Transverse colon (tissue), 4 donors: Measurements from ENCODE around the gene SLC36A3. TPM values are rescaled to one million over a fixed set of nuclear protein-coding genes. Genes with fewer than 3 reads are reported as not detected.

Experiments used
- DNase-seq: peaks from one replicate; pipeline ENCODE4 v3.0.0-alpha.2; 2019
- H3K27ac ChIP-seq, 4 donors: fragments of 200-600 bp; sonication (generic); 2 replicates each; pipeline ENCODE4 v1.5.1; 2016 to 2018; ENCODE audit warnings: inconsistent platforms in 4 of 4
- H3K27me3 ChIP-seq: fragments of 200-600 bp; sonication (generic); 2 replicates; pipeline ENCODE4 v1.5.1; 2017; ENCODE audit warnings: inconsistent platforms
- H3K36me3 ChIP-seq, 4 donors: fragments of 200-600 bp; sonication (generic); 2 replicates each; pipeline ENCODE4 v1.5.1; 2017 to 2019; ENCODE audit warnings: inconsistent platforms in 4 of 4
- H3K4me1 ChIP-seq, 4 donors: fragments of 200-600 bp; sonication (generic); 2 replicates each; pipeline ENCODE4 v1.5.1; 2017 to 2020; ENCODE audit warnings: inconsistent platforms in 4 of 4
- H3K4me3 ChIP-seq, 4 donors: fragments of 200-600 bp; sonication (generic); 1 replicate in 1 of 4; 2 replicates in 3 of 4; pipeline versions ENCODE4 v1.5.1 to v1.6.1; 2017 to 2019; ENCODE audit warnings: inconsistent platforms in 4 of 4
- H3K9me3 ChIP-seq, 2 donors: fragments of 200-600 bp; sonication (generic); 2 replicates each; pipeline ENCODE4 v1.5.1; 2017 to 2019; ENCODE audit warnings: inconsistent platforms in 2 of 2
- EP300 ChIP-seq: sonication (generic); formaldehyde crosslinking; IDR thresholded peaks from one replicate; pipeline ENCODE4 v1.6.1; 2017; ENCODE audit warnings: antibody characterized with exemption, low read depth
- POLR2A ChIP-seq: fragments of 450-650 bp; IDR thresholded peaks from one replicate; pipeline ENCODE4 v1.6.1; 2016; ENCODE audit warnings: antibody characterized with exemption, mild to moderate bottlenecking, moderate library complexity
- POLR2AphosphoS5 ChIP-seq, 3 donors: sonication (generic); formaldehyde crosslinking; IDR thresholded peaks; one replicate each; pipeline ENCODE4 v1.6.1; 2016; ENCODE audit warnings: antibody characterized with exemption in 3 of 3
- WGBS, 2 donors: methylation state at CpG; one replicate each; pipeline ENCODE4 v1.1.5; 2018; ENCODE audit warnings: low coverage in 1 of 2; 5-methylcytosine and 5-hydroxymethylcytosine counted together
- in situ Hi-C, 4 donors: fragments of 200-750 bp; cut with MboI; loops; one replicate each; pipeline versions ENCODE4 v1.15.0 to v1.15.1; 2017; ENCODE audit warnings: low sequenced_read_pairs in 3 of 4, low pct_ligation_motif_present in 1 of 4, low pct_unique_long_range_greater_than_20kb in 1 of 4
- intact Hi-C: fragments of 100-400 bp; cut with DNase I; formaldehyde crosslinking; loops from one replicate; pipeline ENCODE4 v1.15.1; 2023; ENCODE audit warnings: low total_unique reads
- total RNA-seq, 4 donors: library from RNA; depleted of rRNA; stranded (reverse); fragments of >200 nt; gene quantifications; one replicate each; pipeline ENCODE4 v1.1.0, GENCODE V29; 2016
- TF ChIP-seq, protein P1 (sequence below), 5 experiments: fragments of 200-600 bp in 3 of 5; fragments of 450-650 bp in 2 of 5; sonication (generic) in 3 of 5; IDR thresholded peaks; 1 replicate in 2 of 5; 2 replicates in 3 of 5; pipeline ENCODE4 v1.5.1; 2016 to 2017; ENCODE audit warnings: antibody characterized with exemption in 5 of 5, inconsistent platforms in 3 of 5, mild to moderate bottlenecking in 2 of 5, moderate library complexity in 1 of 5

Gene SLC36A3
- total RNA-seq, 4 donors from 2014 or later = not detected

- Histone ChIP-seq H3K9me3 (no peaks in the 10 kb centered on the region), H3K27ac (no peak overlapping the region), H3K36me3 (no peaks in the 10 kb centered on the region), H3K27me3 (peaks cover 16% of the 10 kb centered on the region), H3K4me3 (no peak overlapping the region), H3K4me1 (no peaks in the 10 kb centered on the region)
- WGBS, 2 donors = 42 to 53% methylated on average over 3 to 11 of the region's 11 CpGs
- TF ChIP-seq, protein P1, sequence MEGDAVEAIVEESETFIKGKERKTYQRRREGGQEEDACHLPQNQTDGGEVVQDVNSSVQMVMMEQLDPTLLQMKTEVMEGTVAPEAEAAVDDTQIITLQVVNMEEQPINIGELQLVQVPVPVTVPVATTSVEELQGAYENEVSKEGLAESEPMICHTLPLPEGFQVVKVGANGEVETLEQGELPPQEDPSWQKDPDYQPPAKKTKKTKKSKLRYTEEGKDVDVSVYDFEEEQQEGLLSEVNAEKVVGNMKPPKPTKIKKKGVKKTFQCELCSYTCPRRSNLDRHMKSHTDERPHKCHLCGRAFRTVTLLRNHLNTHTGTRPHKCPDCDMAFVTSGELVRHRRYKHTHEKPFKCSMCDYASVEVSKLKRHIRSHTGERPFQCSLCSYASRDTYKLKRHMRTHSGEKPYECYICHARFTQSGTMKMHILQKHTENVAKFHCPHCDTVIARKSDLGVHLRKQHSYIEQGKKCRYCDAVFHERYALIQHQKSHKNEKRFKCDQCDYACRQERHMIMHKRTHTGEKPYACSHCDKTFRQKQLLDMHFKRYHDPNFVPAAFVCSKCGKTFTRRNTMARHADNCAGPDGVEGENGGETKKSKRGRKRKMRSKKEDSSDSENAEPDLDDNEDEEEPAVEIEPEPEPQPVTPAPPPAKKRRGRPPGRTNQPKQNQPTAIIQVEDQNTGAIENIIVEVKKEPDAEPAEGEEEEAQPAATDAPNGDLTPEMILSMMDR (IDR thresholded peaks at IDR 0.05) = no peak
- TF ChIP-seq EP300 (no peak), POLR2AphosphoS5 (IDR thresholded peaks at IDR 0.05) (no peak), POLR2A (no peak)
- DNase-seq = no peak
- in situ Hi-C loops = no loop called here
- intact Hi-C loops = no loop called here
Measured at GRCh38 chr5:151345187-151345807, 41.7 kb upstream of the SLC36A3 start.

DNA sequence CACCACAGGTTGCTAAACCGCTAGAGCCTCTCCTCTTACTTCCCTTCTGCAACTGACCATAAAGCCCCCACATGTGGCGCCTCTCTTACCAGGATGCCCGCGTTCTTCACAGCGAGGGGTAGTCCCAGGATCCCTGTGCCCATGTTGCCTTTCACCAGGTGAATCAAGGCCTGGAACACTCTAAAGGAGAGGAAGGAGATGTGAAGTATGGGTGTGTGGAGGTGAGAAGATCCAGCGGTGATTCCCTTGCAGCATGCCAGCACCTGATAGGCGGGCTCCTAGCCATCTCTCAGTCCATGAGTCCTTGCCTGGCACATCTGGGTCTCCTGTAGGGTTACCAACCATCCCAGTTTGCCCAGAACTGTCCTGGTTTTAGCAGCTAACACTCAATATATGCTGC, 40.5 kb upstream of the SLC36A3 start:
- H3K36me3 ChIP-seq = no peaks in the 10 kb centered on the region
- 93% methylated on average over 7 of the region's 7 CpGs; no CpG with 5 or more reads in 1 of the 2 donors for WGBS, 2 donors
- no peak overlapping the region for H3K27ac ChIP-seq
- intact Hi-C loops = loop anchor here (5.0 kb wide), 1 partner anchor 1232 kb away; no protein-coding TSS in a partner anchor
- H3K4me1 ChIP-seq = no peaks in the 10 kb centered on the region
- DNase-seq = no peak
- in situ Hi-C loops = no loop called here
- H3K27me3 ChIP-seq = peaks cover 16% of the 10 kb centered on the region
- no peak overlapping the region for H3K4me3 ChIP-seq
- no peaks in the 10 kb centered on the region for H3K9me3 ChIP-seq
- TF ChIP-seq POLR2A = no peak
- TF ChIP-seq EP300 = no peak
- TF ChIP-seq POLR2AphosphoS5 (IDR thresholded peaks at IDR 0.05) = no peak
- TF ChIP-seq, protein P1 (IDR thresholded peaks at IDR 0.05) = no peak

DNA sequence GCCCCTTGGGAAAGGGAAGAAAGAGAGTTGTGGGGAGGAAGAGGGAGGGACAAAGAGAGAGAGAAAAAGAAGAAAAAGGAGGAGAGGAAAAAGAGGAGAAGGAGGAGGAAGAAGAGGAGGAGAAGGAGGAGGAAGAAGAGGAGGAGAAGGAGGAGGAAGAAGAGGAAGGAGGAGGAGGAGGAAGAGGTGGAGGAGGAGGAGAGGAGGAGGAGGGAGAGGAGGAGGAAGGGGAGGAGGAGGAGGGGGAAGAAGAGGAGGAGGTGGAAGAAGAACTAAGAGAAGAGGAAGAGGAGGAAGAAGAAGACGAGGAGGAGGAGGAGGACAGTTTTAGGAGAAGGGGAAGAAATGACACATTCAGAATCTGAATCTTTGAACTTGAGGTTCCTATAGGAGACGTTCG, 36.4 kb upstream of the SLC36A3 start:
- no peak for TF ChIP-seq POLR2A
- TF ChIP-seq EP300 = no peak
- no peak for TF ChIP-seq POLR2AphosphoS5 (IDR thresholded peaks at IDR 0.05)
- TF ChIP-seq, protein P1 (IDR thresholded peaks at IDR 0.05) = no peak

DNA sequence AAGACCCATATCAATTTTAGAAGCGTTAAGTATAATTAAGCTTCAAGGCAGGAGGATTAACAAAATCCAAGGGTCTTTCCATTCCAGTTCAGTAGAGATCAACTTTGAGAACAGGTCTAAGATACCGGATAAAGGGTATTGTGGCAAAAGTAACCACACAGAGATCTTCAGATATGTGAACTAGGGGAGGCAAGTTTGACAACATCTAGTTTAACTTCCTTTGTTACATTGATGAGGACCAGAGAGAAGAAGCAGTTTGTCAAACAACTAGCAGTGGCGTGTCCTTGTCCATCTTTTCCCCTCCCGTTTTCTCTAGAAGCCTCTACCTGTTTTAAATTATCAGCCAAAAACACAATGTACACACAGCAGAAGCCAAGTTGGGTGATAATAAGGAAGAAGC, 35.2 kb upstream of the SLC36A3 start:
- WGBS, 2 donors = 75% methylated on average over 4 of the region's 4 CpGs

More for the DNA sequence above, 36.4 kb upstream of the SLC36A3 start:
- in situ Hi-C loops = no loop called here
- no peaks in the 10 kb centered on the region for H3K4me1 ChIP-seq
- peaks cover 16% of the 10 kb centered on the region for H3K27me3 ChIP-seq
- H3K36me3 ChIP-seq = no peaks in the 10 kb centered on the region
- H3K4me3 ChIP-seq = no peak overlapping the region
- DNase-seq = no peak
- intact Hi-C loops = loop anchor here (5.0 kb wide), 1 partner anchor 1228 kb away; no protein-coding TSS in a partner anchor
- 58 to 71% methylated on average over 3 of the region's 3 CpGs for WGBS, 2 donors
- H3K9me3 ChIP-seq = no peaks in the 10 kb centered on the region
- no peak overlapping the region for H3K27ac ChIP-seq

More for the DNA sequence above, 35.2 kb upstream of the SLC36A3 start:
- H3K27ac ChIP-seq = no peak overlapping the region
- no peak for DNase-seq
- no peaks in the 10 kb centered on the region for H3K36me3 ChIP-seq
- no peak overlapping the region for H3K4me3 ChIP-seq
- TF ChIP-seq, protein P1 (IDR thresholded peaks at IDR 0.05) = no peak
- TF ChIP-seq POLR2A (no peak), POLR2AphosphoS5 (IDR thresholded peaks at IDR 0.05) (no peak), EP300 (no peak)
- intact Hi-C loops = no loop called here
- peaks cover 4% of the 10 kb centered on the region for H3K27me3 ChIP-seq
- in situ Hi-C loops = no loop called here
- H3K9me3 ChIP-seq = no peaks in the 10 kb centered on the region
- no peaks in the 10 kb centered on the region for H3K4me1 ChIP-seq
